ENCODE data around the gene SCT. TPM values are rescaled to one million over a fixed set of nuclear protein-coding genes. Genes with fewer than 3 reads are reported as not detected.

SCT gene
- total RNA-seq, 1 donor from 2014 or later: not detected

- CTCF ChIA-PET: no interaction called here
- H3K9me3 Mint-ChIP-seq: no peaks in the 10 kb centered on the region
- no peak within 1 kb of the TSS for H3K27ac Mint-ChIP-seq
Observed at GRCh38 chr11:636511-637332, 9.7 kb upstream of the SCT start, which contains the start of gene DRD4. DRD4 (plus strand) TSS chr11:637269; CDS start chr11:637305, 36 bp downstream.

GRCh38 chr11:635945-636510 is 9.0 kb upstream of the SCT start:
- ChIA-PET POLR2A (no interaction called here), CTCF (no interaction called here)
- H3K27ac Mint-ChIP-seq: no peak overlapping the region
- peaks cover 23% of the 10 kb centered on the region for H3K27me3 Mint-ChIP-seq
- intact Hi-C loops (cut with micrococcal nuclease): loop anchor here (2.0 kb wide), 1 partner anchor 19 kb away; no protein-coding TSS in a partner anchor
- DNase-seq (no peak), ATAC-seq (ENCODE audit: low read depth) (no peak)
- no peaks in the 10 kb centered on the region for H3K36me3 Mint-ChIP-seq (ENCODE audit: low read depth)
- H3K4me3 Mint-ChIP-seq: no peak overlapping the region
- H3K4me1 Mint-ChIP-seq: peaks cover 24% of the 10 kb centered on the region
- H3K9me3 Mint-ChIP-seq: no peaks in the 10 kb centered on the region
- no peak for TF ChIP-seq CTCF (IDR thresholded peaks at IDR 0.05)

More at GRCh38 chr11:636511-637332, 9.7 kb upstream of the SCT start, which contains the start of gene DRD4:
- peaks cover 23% of the 10 kb centered on the region for H3K27me3 Mint-ChIP-seq
- peaks cover 24% of the 10 kb centered on the region for H3K4me1 Mint-ChIP-seq
- POLR2A ChIA-PET: no interaction called here
- ATAC-seq (ENCODE audit: low read depth) (peak; percentile 26), DNase-seq (no peak)
- peaks cover 2% of the 10 kb centered on the region for H3K36me3 Mint-ChIP-seq (ENCODE audit: low read depth)
- TF ChIP-seq CTCF (IDR thresholded peaks at IDR 0.05): no peak
- intact Hi-C loops (cut with micrococcal nuclease): loop anchor here (2.0 kb wide), 1 partner anchor 20 kb away; no protein-coding TSS in a partner anchor
- H3K4me3 Mint-ChIP-seq: peak within 1 kb of the TSS; percentile 66

GRCh38 chr11:630871-631270 is 3.9 kb upstream of the SCT start:
- H3K4me1 Mint-ChIP-seq: peaks cover 14% of the 10 kb centered on the region
- DNase-seq: no peak
- no peak for TF ChIP-seq CTCF (IDR thresholded peaks at IDR 0.05)
- ChIA-PET POLR2A (no interaction called here), CTCF (no interaction called here)
- no peak overlapping the region for H3K27ac Mint-ChIP-seq
- H3K27me3 Mint-ChIP-seq: peaks cover 23% of the 10 kb centered on the region
- H3K9me3 Mint-ChIP-seq: no peaks in the 10 kb centered on the region
- intact Hi-C loops (cut with micrococcal nuclease): no loop called here
- no peak for ATAC-seq (ENCODE audit: low read depth)
- H3K4me3 Mint-ChIP-seq: no peak overlapping the region
- H3K36me3 Mint-ChIP-seq (ENCODE audit: low read depth): no peaks in the 10 kb centered on the region

- peak; percentile 13 for DNase-seq
- Mint-ChIP-seq H3K27me3 (peaks cover 22% of the 10 kb centered on the region), H3K36me3 (ENCODE audit: low read depth) (no peaks in the 10 kb centered on the region), H3K9me3 (no peaks in the 10 kb centered on the region), H3K4me1 (peaks cover 14% of the 10 kb centered on the region), H3K27ac (no peak overlapping the region), H3K4me3 (no peak overlapping the region)
- intact Hi-C loops (cut with micrococcal nuclease): no loop called here
- ChIA-PET POLR2A (no interaction called here), CTCF (no interaction called here)
- no peak for ATAC-seq (ENCODE audit: low read depth)
- no peak for TF ChIP-seq CTCF (IDR thresholded peaks at IDR 0.05)
Observed at GRCh38 chr11:629237-629583, 2.2 kb upstream of the SCT start.

GRCh38 chr11:628056-628455 is 1.1 kb upstream of the SCT start:
- DNase-seq (no peak), ATAC-seq (ENCODE audit: low read depth) (no peak)
- ChIA-PET CTCF (no interaction called here), POLR2A (no interaction called here)
- TF ChIP-seq CTCF (IDR thresholded peaks at IDR 0.05): no peak
- Mint-ChIP-seq H3K27me3 (peaks cover 25% of the 10 kb centered on the region), H3K4me1 (peaks cover 14% of the 10 kb centered on the region), H3K9me3 (no peaks in the 10 kb centered on the region), H3K36me3 (ENCODE audit: low read depth) (no peaks in the 10 kb centered on the region), H3K27ac (no peak overlapping the region), H3K4me3 (peak overlapping the region; percentile 47)
- intact Hi-C loops (cut with micrococcal nuclease): no loop called here
